HepG2 (cell line): ENCODE results near the gene BCORL1. TPM values are rescaled to one million over a fixed set of nuclear protein-coding genes. Genes with fewer than 3 reads are reported as not detected.

Experiments
- ATAC-seq: fragments of 200-7000 bp; cut with Tn5 transposase; 3 replicates; pipeline ENCODE4 v1.9.1; 2020; ENCODE audit warnings: mild to moderate bottlenecking, moderate library complexity
- BruUV-seq: library from RNA; stranded (reverse); fragments of 400-500 nt; replicated peaks from 2 replicates; lab custom pipeline; 2021; lab: Mats Ljungman, UMichigan
- CTCF ChIA-PET: fragments of 300-600 bp; formaldehyde crosslinking; extraction: SDS; loops from one replicate; lab custom pipeline; 2021; ENCODE audit warnings: low total read pairs, inconsistent platforms, low intra/inter-chr PET ratio; lab: Yijun Ruan, JAX
- POLR2A ChIA-PET: fragments of 350-600 bp; sonication (Branson Sonifier 250); formaldehyde crosslinking; loops from one replicate; lab custom pipeline; 2020; ENCODE audit warnings: antibody characterized with exemption, inconsistent platforms; lab: Yijun Ruan, JAX
- DNase-seq: peaks from one replicate; pipeline ENCODE4 v3.0.0-alpha.2; 2015; ENCODE audit warnings: low spot score
- FAIRE-seq: peaks from 3 replicates; lab custom pipeline; 2011; peaks lifted over from hg19 to GRCh38; lab: Jason Lieb, UNC
- H2AFZ ChIP-seq: one replicate; pipeline ENCODE4 v1.6.1; 2011; ENCODE audit warnings: low read length, inconsistent platforms
- H3K27ac ChIP-seq: fragments of 300-600 bp; 3 replicates; pipeline ENCODE4 v1.8.0; 2011; ENCODE audit warnings: mixed run types, mild to moderate bottlenecking, mixed read lengths, low read length, inconsistent platforms; ENCODE audit not compliant: insufficient read depth; ENCODE audit errors: extremely low read length
- H3K27me3 ChIP-seq, 2 experiments: fragments of 200-600 bp in 1 of 2; 2 replicates in 1 of 2; 3 replicates in 1 of 2; pipeline versions ENCODE4 v1.6.0 to v1.8.0; 2011; ENCODE audit warnings: low read length in 2 of 2, mild to moderate bottlenecking in 2 of 2, moderate library complexity in 2 of 2, inconsistent platforms in 1 of 2; ENCODE audit not compliant: insufficient read depth in 2 of 2, control insufficient read depth in 1 of 2
- H3K36me3 ChIP-seq, 2 experiments: fragments of 200-600 bp in 1 of 2; replicated peaks in 1 of 2; 2 replicates in 1 of 2; 3 replicates in 1 of 2; pipeline versions ENCODE4 v1.5.1 to v1.8.0; 2011; ENCODE audit warnings: low read length in 2 of 2, inconsistent platforms in 1 of 2; ENCODE audit not compliant: insufficient read depth in 2 of 2, control insufficient read depth in 1 of 2
- H3K4me1 ChIP-seq: 2 replicates; pipeline ENCODE4 v1.5.1; 2012; ENCODE audit warnings: low read length, inconsistent platforms; ENCODE audit not compliant: insufficient read depth
- H3K4me2 ChIP-seq: 2 replicates; pipeline ENCODE4 v1.6.0; 2011; ENCODE audit warnings: low read depth, low read length, inconsistent platforms
- H3K4me3 ChIP-seq, 3 experiments: fragments of 200-600 bp in 1 of 3; sonication (generic), shearing (Covaris generic) in 1 of 3; replicated peaks in 1 of 3; 2 replicates each; pipeline ENCODE4 v1.5.1; 2011 to 2016; ENCODE audit warnings: low read length in 3 of 3, inconsistent platforms in 2 of 3, low read depth in 2 of 3, mild to moderate bottlenecking in 2 of 3, control low read depth in 1 of 3, mixed read lengths in 1 of 3; ENCODE audit not compliant: insufficient read depth in 1 of 3
- H3K79me2 ChIP-seq: one replicate; pipeline ENCODE4 v1.6.1; 2011; ENCODE audit warnings: low read length, inconsistent platforms; ENCODE audit not compliant: insufficient read depth
- H3K9ac ChIP-seq: 2 replicates; pipeline ENCODE4 v1.6.0; 2011; ENCODE audit warnings: mild to moderate bottlenecking, low read depth, low read length, inconsistent platforms; ENCODE audit not compliant: insufficient read depth
- H3K9me3 ChIP-seq: 2 replicates; pipeline ENCODE4 v1.5.1; 2012; ENCODE audit warnings: mild to moderate bottlenecking, low read length
- H4K20me1 ChIP-seq: 2 replicates; pipeline ENCODE4 v1.6.0; 2011; ENCODE audit warnings: inconsistent platforms, mild to moderate bottlenecking, low read length, moderate library complexity; ENCODE audit not compliant: insufficient read depth
- AGO1 ChIP-seq: fragments of 200-400 bp; formaldehyde crosslinking; IDR thresholded peaks from 2 replicates; pipeline ENCODE4 v1.6.1; 2017; ENCODE audit warnings: mild to moderate bottlenecking, low read depth, low read length, moderate library complexity; ENCODE audit not compliant: poor library complexity, severe bottlenecking
- BRD4 ChIP-seq: sonication (generic); formaldehyde crosslinking; IDR thresholded peaks from 2 replicates; pipeline ENCODE4 v1.4.0; 2020; ENCODE audit warnings: missing genetic modification reagents
- FOXP4 ChIP-seq: sonication (generic); formaldehyde crosslinking; IDR thresholded peaks from 2 replicates; pipeline ENCODE4 v1.4.0; 2020; ENCODE audit warnings: missing genetic modification reagents
- GRHL1 ChIP-seq: sonication (generic); formaldehyde crosslinking; conservative IDR thresholded peaks from 2 replicates; pipeline ENCODE4 v1.8.0; 2022; ENCODE audit warnings: missing genetic modification reagents
- HIVEP1 ChIP-seq: sonication (generic); formaldehyde crosslinking; IDR thresholded peaks from 2 replicates; pipeline ENCODE4 v1.4.0; 2020; ENCODE audit warnings: mild to moderate bottlenecking, missing genetic modification reagents
- HOMEZ ChIP-seq: IDR thresholded peaks from 2 replicates; pipeline ENCODE4 v1.6.1; 2016; ENCODE audit warnings: low read depth
- RBM22 ChIP-seq: fragments of 200-400 bp; formaldehyde crosslinking; optimal IDR thresholded peaks from 2 replicates; pipeline ENCODE3; 2017; ENCODE audit warnings: mild to moderate bottlenecking, low read length, moderate library complexity
- RELA ChIP-seq: sonication (generic); formaldehyde crosslinking; IDR thresholded peaks from 2 replicates; pipeline ENCODE4 v1.4.0; 2020; ENCODE audit warnings: missing genetic modification reagents
- SMAD1 ChIP-seq: sonication (generic); formaldehyde crosslinking; IDR thresholded peaks from 2 replicates; pipeline ENCODE4 v1.4.0; 2020; ENCODE audit warnings: missing genetic modification reagents, low read depth, mild to moderate bottlenecking, borderline replicate concordance
- SOX5 ChIP-seq: IDR thresholded peaks from 2 replicates; pipeline ENCODE4 v1.6.1; 2016; ENCODE audit warnings: borderline replicate concordance
- XRCC5 ChIP-seq: fragments of 200-400 bp; formaldehyde crosslinking; optimal IDR thresholded peaks from 2 replicates; pipeline ENCODE3; 2017; ENCODE audit warnings: mild to moderate bottlenecking, low read length
- ZFP41 ChIP-seq: sonication (generic); formaldehyde crosslinking; IDR thresholded peaks from 2 replicates; pipeline ENCODE4 v1.4.0; 2020; ENCODE audit warnings: mild to moderate bottlenecking, missing genetic modification reagents, borderline replicate concordance
- WGBS: methylation state at CpG from one replicate; pipeline ENCODE4 v1.1.6; 2017; ENCODE audit warnings: low lambda C conversion rate; 5-methylcytosine and 5-hydroxymethylcytosine counted together
- in situ Hi-C: cut with HindIII; loops from 2 replicates; pipeline ENCODE4 v1.10.0; 2017; ENCODE audit warnings: low pct_unique_long_range_greater_than_20kb; ENCODE audit not compliant: extremely low pct_ligation_motif_present
- intact Hi-C: fragments of 100-400 bp; cut with micrococcal nuclease; formaldehyde crosslinking; loops from one replicate; pipeline ENCODE4 v1.10.0; 2022; ENCODE audit not compliant: unreplicated experiment
- polyA plus RNA-seq, 8 experiments: library from polyadenylated mRNA; depleted of rRNA in 3 of 8; stranded (reverse) in 7 of 8; unstranded in 1 of 8; fragments of >200 nt; fragmentation: Illumina TruSeq in 4 of 8; extraction: Trizol in 4 of 8; gene quantifications; 2 replicates each; pipeline versions ENCODE4 v1.2.1 to v1.2.3, GENCODE V29; 2011 to 2016; ENCODE audit warnings: low read depth in 4 of 8, missing spikeins in 1 of 8, mixed read lengths in 1 of 8; ENCODE audit not compliant: insufficient read depth in 1 of 8
- total RNA-seq, 5 experiments: library from RNA; depleted of rRNA; stranded (reverse); fragments of >200 nt; fragmentation: Illumina TruSeq; extraction: Trizol; gene quantifications; 2 replicates each; pipeline ENCODE4 v1.2.3, GENCODE V29; 2016; ENCODE audit warnings: low read depth in 1 of 5
- TF ChIP-seq, protein P1 (sequence below): sonication (generic); formaldehyde crosslinking; IDR thresholded peaks from 2 replicates; pipeline ENCODE4 v1.4.0; 2020; ENCODE audit warnings: missing genetic modification reagents, borderline replicate concordance

Gene BCORL1
- total and polyA plus RNA-seq, 2 of the 13 experiments (the other 11 are each of a cell fraction or from before 2014, with no cell fraction given): 0.67 to 1.4 TPM

DNA sequence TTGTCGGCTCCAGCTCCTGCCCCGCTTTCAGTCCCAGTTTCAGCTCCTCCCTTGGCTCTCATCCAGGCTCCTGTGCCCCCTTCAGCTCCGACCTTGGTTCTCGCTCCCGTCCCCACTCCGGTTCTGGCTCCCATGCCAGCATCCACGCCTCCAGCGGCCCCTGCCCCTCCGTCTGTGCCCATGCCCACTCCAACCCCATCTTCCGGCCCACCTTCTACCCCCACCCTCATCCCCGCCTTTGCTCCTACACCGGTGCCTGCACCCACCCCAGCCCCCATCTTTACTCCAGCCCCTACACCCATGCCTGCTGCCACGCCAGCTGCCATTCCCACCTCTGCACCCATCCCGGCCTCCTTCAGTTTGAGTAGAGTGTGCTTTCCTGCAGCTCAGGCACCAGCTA, 31.2 kb downstream of the BCORL1 start (continued):
- no peak for TF ChIP-seq GRHL1 (CRISPR knock-in tag)
- TF ChIP-seq RELA (CRISPR knock-in tag): no peak
- no peak for TF ChIP-seq SOX5 (CRISPR knock-in tag)
- TF ChIP-seq AGO1: no peak

DNA sequence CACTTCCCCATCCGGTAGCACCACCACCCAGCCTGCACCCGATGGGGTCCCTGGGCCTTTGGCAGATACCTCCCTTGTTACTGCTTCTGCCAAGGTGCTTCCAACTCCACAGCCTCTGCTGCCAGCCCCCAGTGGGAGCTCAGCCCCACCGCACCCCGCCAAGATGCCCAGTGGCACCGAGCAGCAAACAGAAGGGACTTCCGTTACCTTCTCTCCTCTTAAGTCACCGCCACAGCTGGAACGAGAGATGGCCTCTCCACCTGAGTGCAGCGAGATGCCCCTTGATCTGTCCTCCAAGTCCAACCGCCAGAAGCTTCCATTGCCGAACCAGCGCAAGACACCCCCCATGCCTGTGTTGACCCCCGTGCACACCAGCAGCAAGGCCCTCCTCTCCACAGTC, 31.9 kb downstream of the BCORL1 start:
- CTCF ChIA-PET: no interaction called here
- no peak for ATAC-seq
- intact Hi-C loops (no loop called here), in situ Hi-C loops (no loop called here)
- no peaks in the 10 kb centered on the region for H3K9me3 ChIP-seq
- DNase-seq: no peak
- no peaks in the 10 kb centered on the region for H3K79me2 ChIP-seq
- H2AFZ ChIP-seq: no peak overlapping the region
- peaks cover 0 to 8% of the 10 kb centered on the region in 2 experiments; a peak in 3 of 5 replicates for H3K36me3 ChIP-seq
- H3K27me3 ChIP-seq: no peaks in the 10 kb centered on the region
- H4K20me1 ChIP-seq: no peaks in the 10 kb centered on the region
- no peak overlapping the region for H3K9ac ChIP-seq
- FAIRE-seq: no peak
- 88% methylated on average over 4 of the region's 13 CpGs for WGBS
- H3K4me2 ChIP-seq: no peak overlapping the region
- no TSS peak for BruUV-seq
- H3K4me3 ChIP-seq: no peak overlapping the region
- no peak overlapping the region for H3K27ac ChIP-seq
- H3K4me1 ChIP-seq: peaks cover 7% of the 10 kb centered on the region
- POLR2A ChIA-PET: no interaction called here
- TF ChIP-seq ZFP41 (CRISPR knock-in tag): no peak
- TF ChIP-seq HIVEP1: no peak
- no peak for TF ChIP-seq FOXP4 (CRISPR knock-in tag)
- no peak for TF ChIP-seq RBM22
- TF ChIP-seq, protein P1, sequence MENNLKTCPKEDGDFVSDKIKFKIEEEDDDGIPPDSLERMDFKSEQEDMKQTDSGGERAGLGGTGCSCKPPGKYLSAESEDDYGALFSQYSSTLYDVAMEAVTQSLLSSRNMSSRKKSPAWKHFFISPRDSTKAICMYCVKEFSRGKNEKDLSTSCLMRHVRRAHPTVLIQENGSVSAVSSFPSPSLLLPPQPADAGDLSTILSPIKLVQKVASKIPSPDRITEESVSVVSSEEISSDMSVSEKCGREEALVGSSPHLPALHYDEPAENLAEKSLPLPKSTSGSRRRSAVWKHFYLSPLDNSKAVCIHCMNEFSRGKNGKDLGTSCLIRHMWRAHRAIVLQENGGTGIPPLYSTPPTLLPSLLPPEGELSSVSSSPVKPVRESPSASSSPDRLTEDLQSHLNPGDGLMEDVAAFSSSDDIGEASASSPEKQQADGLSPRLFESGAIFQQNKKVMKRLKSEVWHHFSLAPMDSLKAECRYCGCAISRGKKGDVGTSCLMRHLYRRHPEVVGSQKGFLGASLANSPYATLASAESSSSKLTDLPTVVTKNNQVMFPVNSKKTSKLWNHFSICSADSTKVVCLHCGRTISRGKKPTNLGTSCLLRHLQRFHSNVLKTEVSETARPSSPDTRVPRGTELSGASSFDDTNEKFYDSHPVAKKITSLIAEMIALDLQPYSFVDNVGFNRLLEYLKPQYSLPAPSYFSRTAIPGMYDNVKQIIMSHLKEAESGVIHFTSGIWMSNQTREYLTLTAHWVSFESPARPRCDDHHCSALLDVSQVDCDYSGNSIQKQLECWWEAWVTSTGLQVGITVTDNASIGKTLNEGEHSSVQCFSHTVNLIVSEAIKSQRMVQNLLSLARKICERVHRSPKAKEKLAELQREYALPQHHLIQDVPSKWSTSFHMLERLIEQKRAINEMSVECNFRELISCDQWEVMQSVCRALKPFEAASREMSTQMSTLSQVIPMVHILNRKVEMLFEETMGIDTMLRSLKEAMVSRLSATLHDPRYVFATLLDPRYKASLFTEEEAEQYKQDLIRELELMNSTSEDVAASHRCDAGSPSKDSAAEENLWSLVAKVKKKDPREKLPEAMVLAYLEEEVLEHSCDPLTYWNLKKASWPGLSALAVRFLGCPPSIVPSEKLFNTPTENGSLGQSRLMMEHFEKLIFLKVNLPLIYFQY: no peak
- no peak for TF ChIP-seq XRCC5
- TF ChIP-seq HOMEZ (CRISPR knock-in tag): no peak
- TF ChIP-seq SMAD1 (CRISPR knock-in tag): no peak
- no peak for TF ChIP-seq BRD4 (CRISPR knock-in tag)
